ENCODE data around the gene EMILIN1. TPM values are rescaled to one million over a fixed set of nuclear protein-coding genes. Genes with fewer than 3 reads are reported as not detected.

EMILIN1 gene
- total and polyA plus RNA-seq, 10 of the 15 experiments (the other 5 are each of a cell fraction or from before 2014, with no cell fraction given), result 0.01 to 2.3 (median 1.2) TPM; not detected in 2

- ChIA-PET CTCF (no interaction called here), SMC1A (ENCODE audit: uncharacterized antibody, unreplicated experiment) (no interaction called here), RAD21 (ENCODE audit: unreplicated experiment) (no interaction called here), POLR2A (no interaction called here)
- WGBS (ENCODE audit: insufficient coverage, insufficient replicate concordance, low lambda C conversion rate, missing lambda C conversion rate), result 69% methylated on average over 11 of the region's 11 CpGs
- TF ChIP-seq SMAD5 (IDR thresholded peaks at IDR 0.05; ENCODE audit: low read depth) (peak; percentile 40; the same call in 1 of the 2 replicates), SUPT20H (IDR thresholded peaks at IDR 0.05; ENCODE audit: borderline replicate concordance, control insufficient read depth, low read depth, low read length) (no peak), HDAC2 (IDR thresholded peaks at IDR 0.05) (no peak)
- no peak overlapping the region for H3K9ac ChIP-seq (ENCODE audit: control insufficient read depth, insufficient read depth, low read length)
- H3K9me3 ChIP-seq (replicated peaks; ENCODE audit: control insufficient read depth, insufficient read depth, low read length), result no peaks in the 10 kb centered on the region
- ATAC-seq, result no peak
- intact Hi-C loops (cut with micrococcal nuclease; ENCODE audit: unreplicated experiment) (no loop called here), in situ Hi-C loops (cut with MboI) (no loop called here)
- H3K36me3 ChIP-seq (ENCODE audit: control insufficient read depth in 2 of 2, insufficient read depth in 2 of 2, low read length in 1 of 2), result peaks cover 10 to 17% of the 10 kb centered on the region in 2 experiments
- DNase-seq (ENCODE audit: low read depth, low spot score), result no peak
- no TSS peak for BruUV-seq (replicated peaks)
- H4K20me1 ChIP-seq (ENCODE audit: control insufficient read depth, insufficient read depth), result no peaks in the 10 kb centered on the region
- H3K4me2 ChIP-seq (ENCODE audit: control insufficient read depth, insufficient read depth), result no peak overlapping the region
- H3K4me3 ChIP-seq, result no peak overlapping the region
- no peak overlapping the region for H3K27ac ChIP-seq (ENCODE audit: control insufficient read depth, insufficient read depth)
- H3K4me1 ChIP-seq (ENCODE audit: control insufficient read depth, insufficient read depth, low read length), result peaks cover 5% of the 10 kb centered on the region
- no peak for FAIRE-seq
- H2AFZ ChIP-seq (ENCODE audit: control insufficient read depth, low read depth, low read length), result no peak overlapping the region
- peaks cover 14% of the 10 kb centered on the region for H3K79me2 ChIP-seq (ENCODE audit: control insufficient read depth, insufficient read depth, low read length)
- peaks cover 0 to 3% of the 10 kb centered on the region in 2 experiments; a peak in 1 of 4 replicates for H3K27me3 ChIP-seq (replicated peaks in 1 of 2; ENCODE audit: control insufficient read depth in 2 of 2, insufficient read depth in 2 of 2, low read length in 1 of 2)
Observed at GRCh38 chr2:27128668-27129571, 50.5 kb downstream of the EMILIN1 start.

GRCh38 chr2:27130396-27130795 lies 52.0 kb downstream of the EMILIN1 start:
- intact Hi-C loops (cut with micrococcal nuclease; ENCODE audit: unreplicated experiment), result loop anchor here (5.0 kb wide), 1 partner anchor 52 kb away; no protein-coding TSS in a partner anchor
- H3K9ac ChIP-seq (ENCODE audit: control insufficient read depth, insufficient read depth, low read length), result no peak overlapping the region
- H3K27ac ChIP-seq (ENCODE audit: control insufficient read depth, insufficient read depth), result no peak overlapping the region
- CTCF ChIA-PET, result no interaction called here
- H3K79me2 ChIP-seq (ENCODE audit: control insufficient read depth, insufficient read depth, low read length), result peaks cover 19% of the 10 kb centered on the region
- H4K20me1 ChIP-seq (ENCODE audit: control insufficient read depth, insufficient read depth), result no peaks in the 10 kb centered on the region
- H3K27me3 ChIP-seq (replicated peaks in 1 of 2; ENCODE audit: control insufficient read depth in 2 of 2, insufficient read depth in 2 of 2, low read length in 1 of 2), result no peaks in the 10 kb centered on the region
- H3K9me3 ChIP-seq (replicated peaks; ENCODE audit: control insufficient read depth, insufficient read depth, low read length), result no peaks in the 10 kb centered on the region
- BruUV-seq (replicated peaks), result no TSS peak
- RAD21 ChIA-PET (ENCODE audit: unreplicated experiment), result no interaction called here
- no peak for TF ChIP-seq SKIL (IDR thresholded peaks at IDR 0.05; ENCODE audit: low read depth, poor library complexity, severe bottlenecking)
- TF ChIP-seq POLR2A (IDR thresholded peaks at IDR 0.05; ENCODE audit: low read depth, low read length), result 0 out of 2 replicates have a peak, but pooled peaks have one; percentile 23
- TF ChIP-seq NFYA (IDR thresholded peaks at IDR 0.05; ENCODE audit: borderline replicate concordance, low read depth, low read length), result no peak
- no peak for TF ChIP-seq E4F1 (IDR thresholded peaks at IDR 0.05; ENCODE audit: borderline replicate concordance, partially characterized antibody)
- FAIRE-seq, result no peak
- SMC1A ChIA-PET (ENCODE audit: uncharacterized antibody, unreplicated experiment), result no interaction called here
- no peak for DNase-seq (ENCODE audit: low read depth, low spot score)
- no peak for ATAC-seq
- POLR2A ChIA-PET, result no interaction called here
- 87% methylated on average over 10 of the region's 10 CpGs for WGBS (ENCODE audit: insufficient coverage, insufficient replicate concordance, low lambda C conversion rate, missing lambda C conversion rate)
- peaks cover 8% of the 10 kb centered on the region for H3K4me1 ChIP-seq (ENCODE audit: control insufficient read depth, insufficient read depth, low read length)
- in situ Hi-C loops (cut with MboI), result no loop called here
- H3K4me3 ChIP-seq, result no peak overlapping the region
- H3K4me2 ChIP-seq (ENCODE audit: control insufficient read depth, insufficient read depth), result no peak overlapping the region
- no peak overlapping the region for H2AFZ ChIP-seq (ENCODE audit: control insufficient read depth, low read depth, low read length)
- H3K36me3 ChIP-seq (ENCODE audit: control insufficient read depth in 2 of 2, insufficient read depth in 2 of 2, low read length in 1 of 2), result peaks cover 10 to 17% of the 10 kb centered on the region in 2 experiments

Measured in GM12878 (cell line).